Cardiac atrium fibroblast (primary cell): Measurements from ENCODE around the gene PRDM9. TPM values are rescaled to one million over a fixed set of nuclear protein-coding genes. Genes with fewer than 3 reads are reported as not detected.

ENCODE experiments used
- total RNA-seq: library from RNA; depleted of rRNA; stranded (reverse); fragments of >200 nt; gene quantifications from 2 replicates; pipeline ENCODE4 v1.2.3, GENCODE V29; 2015

PRDM9 gene
- total RNA-seq: not detected in 2 replicates

GRCh38 chr5:23507278-23507685 is at the start of gene PRDM9:
Gene PRDM9 (plus strand): TSS chr5:23507609. CDS start chr5:23509034, 1,425 bp downstream.

